ENCODE measurements around the gene DOCK4. TPM values are rescaled to one million over a fixed set of nuclear protein-coding genes. Genes with fewer than 3 reads are reported as not detected.

The DOCK4 gene
- total and polyA plus RNA-seq, 10 of the 15 experiments (the other 5 are each of a cell fraction or from before 2014, with no cell fraction given): 0.03 to 0.73 (median 0.38) TPM

GRCh38 chr7:112086496-112087254, 119.5 kb downstream of the DOCK4 start:
- RAD21 ChIA-PET (ENCODE audit: unreplicated experiment): no interaction called here
- Histone ChIP-seq H3K79me2 (ENCODE audit: control insufficient read depth, insufficient read depth, low read length) (no peaks in the 10 kb centered on the region), H4K20me1 (ENCODE audit: control insufficient read depth, insufficient read depth) (no peaks in the 10 kb centered on the region), H3K36me3 (ENCODE audit: control insufficient read depth in 2 of 2, insufficient read depth in 2 of 2, low read length in 1 of 2) (no peaks in the 10 kb centered on the region), H3K4me1 (ENCODE audit: control insufficient read depth, insufficient read depth, low read length) (peaks cover 14% of the 10 kb centered on the region), H2AFZ (ENCODE audit: control insufficient read depth, low read depth, low read length) (no peak overlapping the region), H3K9me3 (replicated peaks; ENCODE audit: control insufficient read depth, insufficient read depth, low read length) (no peaks in the 10 kb centered on the region), H3K27me3 (replicated peaks in 1 of 2; ENCODE audit: control insufficient read depth in 2 of 2, insufficient read depth in 2 of 2, low read length in 1 of 2) (no peaks in the 10 kb centered on the region), H3K27ac (ENCODE audit: control insufficient read depth, insufficient read depth) (no peak overlapping the region), H3K4me2 (ENCODE audit: control insufficient read depth, insufficient read depth) (no peak overlapping the region), H3K9ac (ENCODE audit: control insufficient read depth, insufficient read depth, low read length) (no peak overlapping the region), H3K4me3 (no peak overlapping the region)
- 100% methylated on average over 3 of the region's 3 CpGs for WGBS (ENCODE audit: insufficient coverage, insufficient replicate concordance, low lambda C conversion rate, missing lambda C conversion rate)
- SMC1A ChIA-PET (ENCODE audit: uncharacterized antibody, unreplicated experiment): interaction anchor here (1.5 kb wide), 1 partner anchor 14 kb away, joined by 4 read pairs; no protein-coding TSS in a partner anchor
- TF ChIP-seq HSF1 (IDR thresholded peaks at IDR 0.05; ENCODE audit: low read depth, low read length) (no peak), ASH2L (IDR thresholded peaks at IDR 0.05; ENCODE audit: borderline replicate concordance, low read depth) (no peak), CBX3 (IDR thresholded peaks at IDR 0.05; ENCODE audit: borderline replicate concordance, low read depth) (no peak), CEBPB (IDR thresholded peaks at IDR 0.05; ENCODE audit: borderline replicate concordance in 1 of 2, low read depth in 2 of 2, low read length in 2 of 2) (no peak), ZSCAN29 (IDR thresholded peaks at IDR 0.05) (no peak)
- BruUV-seq (replicated peaks): no TSS peak
- in situ Hi-C loops (cut with MboI) (no loop called here), intact Hi-C loops (cut with micrococcal nuclease; ENCODE audit: unreplicated experiment) (no loop called here)
- DNase-seq (ENCODE audit: low read depth, low spot score): no peak
- CTCF ChIA-PET: interaction anchor here (1.0 kb wide), 1 partner anchor 30 kb away, joined by 3 read pairs; no protein-coding TSS in a partner anchor
- POLR2A ChIA-PET: no interaction called here
- ATAC-seq: no peak
- peak; percentile 54 for FAIRE-seq
